Neural progenitor cell (in vitro differentiated cells): Measurements from ENCODE around the gene PHACTR1. TPM values are rescaled to one million over a fixed set of nuclear protein-coding genes. Genes with fewer than 3 reads are reported as not detected.

Experiments used
- DNase-seq: peaks from one replicate; pipeline ENCODE4 v3.0.0-alpha.2; 2016; ENCODE audit warnings: low spot score
- H2AFZ ChIP-seq: fragments of 200-600 bp; sonication (generic); replicated peaks from 2 replicates; pipeline ENCODE4 v1.6.1; 2016; ENCODE audit warnings: antibody characterized with exemption
- H3F3A ChIP-seq: fragments of 200-600 bp; sonication (generic); 2 replicates; pipeline ENCODE4 v1.6.1; 2016; ENCODE audit warnings: antibody characterized with exemption, low read depth
- H3K27ac ChIP-seq: fragments of 200-600 bp; sonication (generic); 2 replicates; pipeline ENCODE4 v1.5.1; 2016; ENCODE audit warnings: mild to moderate bottlenecking
- H3K27me3 ChIP-seq: fragments of 200-600 bp; sonication (generic); 2 replicates; pipeline ENCODE4 v1.6.1; 2016; ENCODE audit warnings: mild to moderate bottlenecking, moderate library complexity
- H3K36me3 ChIP-seq: fragments of 200-600 bp; sonication (generic); 2 replicates; pipeline ENCODE4 v1.5.1; 2016
- H3K4me1 ChIP-seq: fragments of 200-600 bp; sonication (generic); 2 replicates; pipeline ENCODE4 v1.6.1; 2016; ENCODE audit warnings: mixed run types
- H3K4me2 ChIP-seq: fragments of 200-600 bp; sonication (generic); 2 replicates; pipeline ENCODE4 v1.6.1; 2016
- H3K4me3 ChIP-seq: fragments of 200-600 bp; sonication (generic); 2 replicates; pipeline ENCODE4 v1.5.1; 2016
- H3K79me2 ChIP-seq: fragments of 200-600 bp; sonication (generic); 2 replicates; pipeline ENCODE4 v1.6.1; 2016; ENCODE audit warnings: low read depth
- H3K9ac ChIP-seq: fragments of 200-600 bp; sonication (generic); 2 replicates; pipeline ENCODE4 v1.6.1; 2016
- H3K9me3 ChIP-seq: fragments of 200-600 bp; sonication (generic); 2 replicates; pipeline ENCODE4 v1.5.1; 2016; ENCODE audit warnings: low read depth
- H4K20me1 ChIP-seq: fragments of 200-600 bp; sonication (generic); 2 replicates; pipeline ENCODE4 v1.6.1; 2016; ENCODE audit warnings: low read depth
- H3K27ac Mint-ChIP-seq: 3 replicates; pipeline ENCODE4 v1.8.0; 2021; ENCODE audit warnings: mixed read lengths
- H3K27me3 Mint-ChIP-seq: 2 replicates; pipeline ENCODE4 v1.8.0; 2022; ENCODE audit warnings: low read depth, mild to moderate bottlenecking, inconsistent platforms, moderate library complexity, mixed read lengths; ENCODE audit not compliant: insufficient read depth
- H3K36me3 Mint-ChIP-seq: 3 replicates; pipeline ENCODE4 v1.8.0; 2021; ENCODE audit warnings: mixed read lengths
- H3K4me1 Mint-ChIP-seq: 3 replicates; pipeline ENCODE4 v1.8.0; 2021; ENCODE audit warnings: mixed read lengths
- H3K4me3 Mint-ChIP-seq: 3 replicates; pipeline ENCODE4 v1.8.0; 2021; ENCODE audit warnings: mild to moderate bottlenecking, moderate library complexity, mixed read lengths
- H3K9me3 Mint-ChIP-seq: 3 replicates; pipeline ENCODE4 v1.8.0; 2020; ENCODE audit warnings: mixed read lengths
- EZH2 ChIP-seq: fragments of 200-600 bp; sonication (generic); IDR thresholded peaks from 2 replicates; pipeline ENCODE4 v1.6.1; 2017; ENCODE audit warnings: antibody characterized with exemption, mild to moderate bottlenecking, moderate library complexity
- EZH2phosphoT487 ChIP-seq: fragments of 200-600 bp; sonication (generic); IDR thresholded peaks from 2 replicates; pipeline ENCODE4 v1.6.1; 2017; ENCODE audit warnings: antibody characterized with exemption
- total RNA-seq: library from RNA; depleted of rRNA; stranded (reverse); fragments of >200 nt; gene quantifications from 2 replicates; pipeline ENCODE4 v1.2.3, GENCODE V29; 2015; ENCODE audit warnings: low replicate concordance
- TF ChIP-seq, protein P1 (sequence below): fragments of 200-600 bp; sonication (generic); IDR thresholded peaks from 2 replicates; pipeline ENCODE4 v1.5.1; 2017; ENCODE audit warnings: antibody characterized with exemption, mild to moderate bottlenecking

Gene PHACTR1
- total RNA-seq, 1 donor from 2014 or later = 2.4 TPM

DNA sequence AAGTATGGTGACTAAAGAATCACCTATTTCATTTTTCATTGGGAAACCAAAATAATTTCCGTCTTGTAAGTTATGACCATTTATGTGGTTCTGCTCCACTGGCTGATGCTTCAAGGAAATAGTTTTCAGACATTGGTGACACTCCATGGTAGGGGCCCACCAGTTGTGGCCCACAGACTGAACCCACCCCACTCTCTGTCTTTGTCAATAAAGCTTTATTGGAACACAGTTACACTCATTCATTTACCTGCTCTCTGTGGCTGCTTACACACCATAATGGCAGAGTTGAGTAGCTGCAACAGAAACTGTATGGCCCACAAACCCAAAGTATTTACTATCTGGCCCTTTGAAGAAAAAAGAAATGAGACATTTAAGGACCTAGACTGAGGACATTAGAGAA lies 533.2 kb downstream of the PHACTR1 start:
- Mint-ChIP-seq H3K36me3 (no peaks in the 10 kb centered on the region), H3K27ac (no peak overlapping the region), H3K9me3 (no peaks in the 10 kb centered on the region), H3K27me3 (no peaks in the 10 kb centered on the region), H3K4me1 (peaks cover 18% of the 10 kb centered on the region), H3K4me3 (no peak overlapping the region)
- Histone ChIP-seq H2AFZ (no peak overlapping the region), H3K9ac (no peak overlapping the region), H3K27ac (no peak overlapping the region), H4K20me1 (no peaks in the 10 kb centered on the region), H3K4me2 (no peak overlapping the region), H3F3A (no peaks in the 10 kb centered on the region), H3K36me3 (no peaks in the 10 kb centered on the region), H3K27me3 (no peaks in the 10 kb centered on the region), H3K4me1 (peaks cover 13% of the 10 kb centered on the region), H3K9me3 (no peaks in the 10 kb centered on the region), H3K4me3 (no peak overlapping the region), H3K79me2 (no peaks in the 10 kb centered on the region)
- TF ChIP-seq EZH2phosphoT487 (no peak), EZH2 (no peak)
- TF ChIP-seq, protein P1, sequence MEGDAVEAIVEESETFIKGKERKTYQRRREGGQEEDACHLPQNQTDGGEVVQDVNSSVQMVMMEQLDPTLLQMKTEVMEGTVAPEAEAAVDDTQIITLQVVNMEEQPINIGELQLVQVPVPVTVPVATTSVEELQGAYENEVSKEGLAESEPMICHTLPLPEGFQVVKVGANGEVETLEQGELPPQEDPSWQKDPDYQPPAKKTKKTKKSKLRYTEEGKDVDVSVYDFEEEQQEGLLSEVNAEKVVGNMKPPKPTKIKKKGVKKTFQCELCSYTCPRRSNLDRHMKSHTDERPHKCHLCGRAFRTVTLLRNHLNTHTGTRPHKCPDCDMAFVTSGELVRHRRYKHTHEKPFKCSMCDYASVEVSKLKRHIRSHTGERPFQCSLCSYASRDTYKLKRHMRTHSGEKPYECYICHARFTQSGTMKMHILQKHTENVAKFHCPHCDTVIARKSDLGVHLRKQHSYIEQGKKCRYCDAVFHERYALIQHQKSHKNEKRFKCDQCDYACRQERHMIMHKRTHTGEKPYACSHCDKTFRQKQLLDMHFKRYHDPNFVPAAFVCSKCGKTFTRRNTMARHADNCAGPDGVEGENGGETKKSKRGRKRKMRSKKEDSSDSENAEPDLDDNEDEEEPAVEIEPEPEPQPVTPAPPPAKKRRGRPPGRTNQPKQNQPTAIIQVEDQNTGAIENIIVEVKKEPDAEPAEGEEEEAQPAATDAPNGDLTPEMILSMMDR = no peak
- no peak for DNase-seq

- no peak overlapping the region for H3K9ac ChIP-seq
- H3F3A ChIP-seq = no peaks in the 10 kb centered on the region
- no peak overlapping the region for H3K4me3 Mint-ChIP-seq
- H3K4me2 ChIP-seq = no peak overlapping the region
- H2AFZ ChIP-seq = no peak overlapping the region
- no peaks in the 10 kb centered on the region for H3K27me3 Mint-ChIP-seq
- H3K27ac Mint-ChIP-seq = no peak overlapping the region
- H3K27me3 ChIP-seq = no peaks in the 10 kb centered on the region
- no peak overlapping the region for H3K27ac ChIP-seq
- peaks cover 18% of the 10 kb centered on the region for H3K4me1 Mint-ChIP-seq
- no peak overlapping the region for H3K4me3 ChIP-seq
- no peaks in the 10 kb centered on the region for H3K9me3 ChIP-seq
- H3K36me3 Mint-ChIP-seq = no peaks in the 10 kb centered on the region
- H3K9me3 Mint-ChIP-seq = peaks cover 5% of the 10 kb centered on the region
- DNase-seq = no peak
- no peaks in the 10 kb centered on the region for H3K79me2 ChIP-seq
- H4K20me1 ChIP-seq = no peaks in the 10 kb centered on the region
- peaks cover 13% of the 10 kb centered on the region for H3K4me1 ChIP-seq
- H3K36me3 ChIP-seq = no peaks in the 10 kb centered on the region
- TF ChIP-seq, protein P1 = no peak
Observed at GRCh38 chr6:13250703-13251102, 534.1 kb downstream of the PHACTR1 start.

- DNase-seq = no peak
- TF ChIP-seq EZH2 (no peak), EZH2phosphoT487 (no peak)
- TF ChIP-seq, protein P1 = no peak
- H3K4me1 Mint-ChIP-seq = peaks cover 18% of the 10 kb centered on the region
- no peaks in the 10 kb centered on the region for H3K36me3 Mint-ChIP-seq
- H3K9ac ChIP-seq = no peak overlapping the region
- H3K4me3 ChIP-seq = no peak overlapping the region
- H3K9me3 Mint-ChIP-seq = peaks cover 5% of the 10 kb centered on the region
- no peak overlapping the region for H3K4me3 Mint-ChIP-seq
- no peaks in the 10 kb centered on the region for H3K79me2 ChIP-seq
- no peaks in the 10 kb centered on the region for H3F3A ChIP-seq
- H3K4me1 ChIP-seq = peaks cover 13% of the 10 kb centered on the region
- H2AFZ ChIP-seq = no peak overlapping the region
- H4K20me1 ChIP-seq = no peaks in the 10 kb centered on the region
- H3K4me2 ChIP-seq = no peak overlapping the region
- no peaks in the 10 kb centered on the region for H3K27me3 Mint-ChIP-seq
- no peaks in the 10 kb centered on the region for H3K9me3 ChIP-seq
- H3K27ac ChIP-seq = no peak overlapping the region
- H3K36me3 ChIP-seq = no peaks in the 10 kb centered on the region
- no peaks in the 10 kb centered on the region for H3K27me3 ChIP-seq
- no peak overlapping the region for H3K27ac Mint-ChIP-seq
Observed at GRCh38 chr6:13251242-13251641, 534.7 kb downstream of the PHACTR1 start.

- Histone ChIP-seq H3K4me2 (no peak overlapping the region), H3K36me3 (no peaks in the 10 kb centered on the region), H3F3A (no peaks in the 10 kb centered on the region), H4K20me1 (no peaks in the 10 kb centered on the region), H3K27ac (no peak overlapping the region), H3K4me1 (peaks cover 12% of the 10 kb centered on the region), H3K9ac (no peak overlapping the region), H3K27me3 (no peaks in the 10 kb centered on the region), H3K79me2 (no peaks in the 10 kb centered on the region), H2AFZ (no peak overlapping the region), H3K9me3 (no peaks in the 10 kb centered on the region), H3K4me3 (no peak overlapping the region)
- H3K36me3 Mint-ChIP-seq = no peaks in the 10 kb centered on the region
- DNase-seq = no peak
- peaks cover 16% of the 10 kb centered on the region for H3K4me1 Mint-ChIP-seq
- peaks cover 5% of the 10 kb centered on the region for H3K9me3 Mint-ChIP-seq
- H3K27me3 Mint-ChIP-seq = no peaks in the 10 kb centered on the region
- no peak for TF ChIP-seq EZH2phosphoT487
- TF ChIP-seq, protein P1 = no peak
- no peak for TF ChIP-seq EZH2
- no peak overlapping the region for H3K27ac Mint-ChIP-seq
- H3K4me3 Mint-ChIP-seq = no peak overlapping the region
Observed at GRCh38 chr6:13252790-13253189, 536.2 kb downstream of the PHACTR1 start.
